GM21515 (cell line): Measurements from ENCODE around the gene PTAR1.

Experiments
- ATAC-seq: cut with Tn5 transposase; IDR thresholded peaks from one replicate; pipeline ENCODE4 v1.9.1; 2021; ENCODE audit not compliant: unreplicated experiment

The PTAR1 gene

DNA sequence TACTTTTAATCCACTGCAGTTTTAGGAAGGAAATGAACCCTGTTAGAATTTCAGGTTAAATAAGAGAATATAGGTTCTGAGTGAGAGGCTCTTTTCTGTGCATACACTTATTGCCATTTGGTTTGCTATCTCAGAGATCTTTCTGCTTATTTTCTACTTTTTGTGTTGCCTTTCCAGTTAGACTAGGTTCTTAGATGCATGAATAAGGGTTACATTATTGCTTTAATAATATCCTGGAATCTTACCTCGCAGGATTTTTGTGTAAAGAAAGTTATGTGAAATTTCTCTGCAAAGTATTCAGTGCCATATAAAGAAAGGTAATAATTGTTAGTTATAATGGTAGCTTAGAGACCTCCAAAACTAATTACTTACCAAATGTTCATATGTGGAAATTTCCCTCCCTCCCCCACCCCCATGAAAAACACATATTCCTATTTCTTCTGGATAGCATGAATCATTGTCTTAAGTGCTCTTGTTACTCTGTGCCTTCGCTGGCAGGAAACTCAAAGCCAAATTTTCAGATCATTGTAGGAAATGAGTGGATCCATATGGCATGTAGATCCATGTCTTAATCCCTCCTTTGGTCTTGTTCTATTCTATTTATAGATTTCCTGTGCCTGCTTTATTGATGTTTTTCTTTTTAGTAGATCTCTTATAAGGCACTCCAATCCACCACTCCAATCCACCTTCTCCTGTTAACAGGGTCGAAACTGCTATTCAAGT lies 84.9 kb downstream of the PTAR1 start:
- ATAC-seq: no peak

DNA sequence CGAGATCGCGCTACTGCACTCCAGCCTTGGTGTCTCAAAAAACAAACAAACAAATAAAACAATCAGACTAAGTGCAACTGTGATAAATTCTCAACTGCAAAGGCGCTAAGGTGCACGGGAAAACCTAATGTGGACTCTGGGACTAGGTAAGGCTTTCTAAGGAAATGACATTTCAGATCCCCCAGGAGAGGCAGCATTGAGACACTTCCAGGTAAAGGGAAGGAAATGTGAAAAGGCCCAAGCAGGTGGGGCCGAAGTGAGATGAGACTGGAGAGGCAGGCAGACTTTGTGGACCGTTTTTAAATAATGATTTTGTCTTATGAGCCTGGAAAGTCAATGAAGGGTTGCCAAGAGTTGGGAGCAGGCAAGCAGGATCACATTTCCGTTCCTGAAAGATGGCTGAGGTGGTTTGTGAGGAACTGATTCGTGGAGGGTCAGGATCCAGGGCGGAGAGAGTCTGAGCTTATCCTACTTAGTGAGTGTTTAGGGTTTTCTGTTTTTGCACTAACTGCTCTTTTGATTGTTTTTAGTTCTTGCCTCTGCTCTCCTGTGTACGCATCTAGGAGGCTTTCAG lies 85.6 kb downstream of the PTAR1 start:
- ATAC-seq: no peak

DNA sequence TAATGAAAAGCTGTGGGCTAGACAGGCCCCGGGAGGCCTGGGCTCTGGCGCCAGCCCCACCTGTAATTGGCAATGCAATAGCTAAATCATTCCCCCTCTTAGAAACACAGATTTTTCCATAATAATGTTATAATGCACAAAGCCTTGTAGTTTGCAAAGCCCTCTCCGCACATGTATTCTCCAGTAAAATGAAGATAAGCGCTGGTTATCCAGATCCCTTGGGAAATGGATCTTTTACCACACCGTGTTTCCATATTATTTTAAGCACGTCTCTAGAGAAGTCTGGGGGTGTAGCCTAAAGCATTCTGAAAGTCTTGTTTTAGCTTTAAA lies 86.5 kb downstream of the PTAR1 start:
- ATAC-seq: no peak

DNA sequence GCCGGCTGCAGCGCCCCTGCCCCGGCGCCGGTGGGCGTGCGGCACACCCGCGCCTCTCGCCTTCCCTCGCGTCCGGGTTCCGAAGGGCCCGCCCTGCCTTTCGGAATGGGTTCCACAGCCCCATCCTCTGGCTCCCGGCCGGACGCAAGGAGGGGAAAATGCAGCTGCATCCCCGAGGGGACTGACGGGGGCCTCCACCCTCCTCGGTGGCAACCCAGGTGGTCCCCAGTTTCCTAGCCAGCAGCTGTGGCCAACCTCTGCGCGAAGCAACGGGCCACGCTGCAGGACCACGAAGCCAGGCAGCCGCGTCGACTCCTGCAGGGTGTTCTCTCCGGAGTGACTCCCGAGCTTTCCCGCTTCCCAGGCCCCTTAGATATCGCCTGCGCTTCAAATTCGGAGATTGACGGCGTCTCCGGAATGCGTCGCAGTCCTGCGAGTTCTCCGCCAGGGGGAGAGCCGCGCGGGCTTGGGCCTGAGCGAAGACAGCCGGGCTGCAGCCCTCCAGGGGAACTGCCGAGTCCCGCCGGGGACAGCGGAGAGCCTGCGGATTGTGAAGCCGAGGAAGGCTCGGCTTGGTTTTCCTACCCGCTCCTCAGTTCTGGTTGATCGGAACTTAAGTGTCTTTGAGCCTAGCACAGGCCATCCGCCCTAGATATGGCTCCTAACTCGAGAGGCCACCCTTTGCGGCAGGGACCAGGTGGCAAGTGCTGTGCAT lies 87.1 kb downstream of the PTAR1 start:
- peak; percentile 96 for ATAC-seq

DNA sequence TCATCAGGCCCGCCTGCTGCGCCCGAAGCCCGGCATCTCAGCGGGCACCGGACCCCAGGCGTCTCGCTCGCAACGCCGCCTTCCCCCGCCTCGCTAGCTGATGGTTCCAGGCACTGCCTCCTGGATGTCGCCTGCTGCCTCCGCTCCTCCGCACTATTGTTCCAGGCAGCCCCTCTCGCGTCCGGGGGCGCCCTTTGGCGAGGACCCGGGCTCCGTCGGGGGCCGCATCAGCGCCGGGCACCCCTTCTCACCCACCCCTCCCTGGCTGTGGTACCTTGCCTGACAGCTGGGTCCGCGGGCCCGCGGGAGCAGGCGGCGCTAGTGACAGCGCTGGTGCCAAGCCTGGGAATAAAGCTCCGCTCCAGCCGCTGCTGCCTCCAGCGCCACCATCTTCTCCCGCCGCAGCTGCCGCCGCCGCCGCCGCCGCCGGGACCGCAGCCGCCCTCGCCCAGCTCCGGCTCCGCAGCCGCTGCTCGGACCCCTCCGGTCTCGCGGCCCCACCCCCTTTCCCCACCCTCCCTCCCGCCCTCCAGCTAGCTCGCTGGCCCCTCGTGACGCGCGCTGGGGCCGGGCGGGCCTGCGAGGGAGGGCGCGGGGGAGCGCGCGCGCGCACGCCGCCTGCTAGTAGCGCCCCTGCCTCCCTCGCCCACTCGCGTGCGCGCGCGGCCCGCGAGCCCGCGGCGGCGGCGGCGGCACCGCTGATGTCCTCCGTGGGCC lies 87.8 kb downstream of the PTAR1 start, which contains the start of gene APBA1:
Gene APBA1, minus strand, starts transcription at position 493 of the 717 bp plus-strand sequence.
- peak; percentile 26 for ATAC-seq

DNA sequence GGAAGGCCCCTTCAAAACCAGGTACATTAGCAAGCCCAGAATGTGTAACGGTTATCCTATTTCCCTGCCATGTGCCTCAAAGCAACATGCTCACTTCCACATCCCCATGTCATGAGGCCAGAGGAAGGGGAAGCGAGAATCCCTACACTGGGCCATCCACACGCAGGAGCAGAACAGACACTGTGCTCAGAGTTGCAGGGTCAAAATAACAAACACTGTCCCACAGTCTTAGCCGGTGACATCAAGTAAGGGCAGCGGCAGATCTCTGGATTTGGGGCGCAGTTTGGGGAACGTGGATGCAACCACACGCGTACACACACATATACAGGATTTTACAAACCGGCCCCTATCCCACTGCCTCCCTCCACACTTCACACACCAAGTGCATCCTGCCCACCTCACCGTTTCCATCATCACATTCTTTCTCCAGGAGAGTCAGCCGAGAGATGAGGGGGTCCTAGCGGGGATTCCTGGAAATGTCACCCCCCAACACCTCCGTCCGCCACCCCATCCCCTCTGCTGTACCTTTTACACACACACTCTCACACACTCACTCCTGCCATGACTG lies 88.4 kb downstream of the PTAR1 start:
- ATAC-seq: no peak

DNA sequence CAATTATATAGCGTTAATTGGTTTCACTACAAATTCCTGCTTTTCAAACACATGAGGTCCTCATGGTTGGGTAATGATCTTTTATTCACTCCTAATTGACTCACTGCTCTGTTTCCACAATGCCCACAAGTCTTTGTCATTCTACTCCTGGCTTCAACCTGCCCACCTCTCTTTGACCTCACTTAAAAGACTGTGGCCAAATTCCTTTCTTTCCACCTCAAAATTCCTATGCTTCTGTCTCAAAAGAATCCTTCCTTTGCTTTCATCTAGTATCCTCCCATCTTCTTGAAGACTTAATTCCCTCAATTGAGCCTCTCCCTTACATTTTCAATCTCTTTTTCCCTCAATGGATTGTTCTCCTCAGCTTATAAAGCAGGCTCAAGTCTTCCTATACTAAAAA lies 92.5 kb downstream of the PTAR1 start:
- no peak for ATAC-seq

DNA sequence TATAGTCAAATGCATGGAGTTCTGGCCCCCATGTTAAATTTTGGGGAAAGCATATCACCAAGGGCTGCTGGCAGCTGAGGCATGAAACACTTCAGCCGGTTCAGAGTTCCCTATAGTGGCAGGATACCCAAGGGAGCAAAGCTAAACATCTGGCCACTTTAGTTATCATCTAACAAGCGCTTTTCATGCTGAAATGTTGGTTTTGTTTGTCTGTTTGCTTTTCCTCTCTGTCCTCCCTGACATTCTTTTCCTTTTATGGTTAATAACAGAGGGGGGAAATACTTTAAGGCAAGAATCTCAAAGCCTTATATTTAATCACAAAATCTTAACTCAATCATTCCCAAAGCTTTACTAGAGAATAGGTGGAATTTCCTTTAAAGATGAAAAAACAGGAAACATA lies 99.5 kb downstream of the PTAR1 start:
- ATAC-seq: no peak
